IMR-90 (cell line): ENCODE data around the gene C1QTNF12. TPM values are rescaled to one million over a fixed set of nuclear protein-coding genes. Genes with fewer than 3 reads are reported as not detected.
A peak's percentile ranks its signal among the peaks of the same experiment; 100 is the strongest.

Experiments used
- ATAC-seq: fragments of 200-7000 bp; cut with Tn5 transposase; 2 replicates; pipeline ENCODE4 v1.9.1; 2020; ENCODE audit warnings: low read depth, mild to moderate bottlenecking, moderate library complexity
- BruUV-seq: library from RNA; stranded (reverse); fragments of 400-500 nt; replicated peaks from 2 replicates; lab custom pipeline; 2021; lab: Mats Ljungman, UMichigan
- CTCF ChIA-PET: fragments of 300-600 bp; formaldehyde crosslinking; extraction: SDS; loops from one replicate; lab custom pipeline; 2021; ENCODE audit warnings: antibody characterized with exemption; lab: Yijun Ruan, JAX
- POLR2A ChIA-PET: fragments of 300-600 bp; sonication (Branson Sonifier 250); formaldehyde crosslinking; loops from one replicate; lab custom pipeline; 2022; ENCODE audit warnings: antibody characterized with exemption; ENCODE audit not compliant: unreplicated experiment; lab: Charles Lee
- DNase-seq: peaks from one replicate; pipeline ENCODE4 v3.0.0; 2013
- H2AFZ ChIP-seq: replicated peaks from 2 replicates; pipeline ENCODE3; 2013; ENCODE audit warnings: low read length, mild to moderate bottlenecking; ENCODE audit not compliant: poor library complexity
- H2AK5ac ChIP-seq: 2 replicates; pipeline ENCODE4 v1.6.1; 2013; ENCODE audit warnings: low read depth, low read length, inconsistent platforms
- H2AK9ac ChIP-seq: replicated peaks from 2 replicates; pipeline ENCODE3; 2013; ENCODE audit warnings: mild to moderate bottlenecking, low read depth, low read length, moderate library complexity; ENCODE audit not compliant: poor library complexity
- H2BK120ac ChIP-seq: 2 replicates; pipeline ENCODE4 v1.6.1; 2013; ENCODE audit warnings: low read depth, low read length, inconsistent platforms
- H2BK15ac ChIP-seq: 3 replicates; pipeline ENCODE4 v1.6.1; 2013; ENCODE audit warnings: low read depth, low read length, inconsistent platforms
- H2BK20ac ChIP-seq: 2 replicates; pipeline ENCODE4 v1.6.1; 2013; ENCODE audit warnings: low read depth, mild to moderate bottlenecking, inconsistent platforms, low read length, moderate library complexity
- H2BK5ac ChIP-seq: 2 replicates; pipeline ENCODE4 v1.6.1; 2013; ENCODE audit warnings: mild to moderate bottlenecking, low read depth, low read length, inconsistent platforms; ENCODE audit not compliant: poor library complexity, severe bottlenecking
- H3K14ac ChIP-seq: replicated peaks from 2 replicates; pipeline ENCODE4 v1.6.1; 2013; ENCODE audit warnings: low read depth, low read length, inconsistent platforms
- H3K18ac ChIP-seq: 2 replicates; pipeline ENCODE4 v1.6.1; 2013; ENCODE audit warnings: low read depth, low read length, control low read depth
- H3K23ac ChIP-seq: 2 replicates; pipeline ENCODE4 v1.6.1; 2013; ENCODE audit warnings: low read depth, low read length, inconsistent platforms
- H3K27ac ChIP-seq: 2 replicates; pipeline ENCODE4 v1.5.1; 2013; ENCODE audit warnings: mild to moderate bottlenecking, control low read depth, low read length; ENCODE audit not compliant: insufficient read depth
- H3K27me3 ChIP-seq: 2 replicates; pipeline ENCODE4 v1.6.1; 2013; ENCODE audit warnings: low read length; ENCODE audit not compliant: control insufficient read depth, insufficient read depth
- H3K36me3 ChIP-seq: 2 replicates; pipeline ENCODE4 v1.6.1; 2013; ENCODE audit warnings: low read length, mixed read lengths; ENCODE audit not compliant: control insufficient read depth, insufficient read depth
- H3K4ac ChIP-seq: 2 replicates; pipeline ENCODE4 v1.6.1; 2013; ENCODE audit warnings: low read depth, low read length, inconsistent platforms
- H3K4me1 ChIP-seq: 2 replicates; pipeline ENCODE4 v1.6.1; 2013; ENCODE audit warnings: low read length, mixed read lengths; ENCODE audit not compliant: control insufficient read depth, insufficient read depth
- H3K4me2 ChIP-seq: 2 replicates; pipeline ENCODE4 v1.6.1; 2013; ENCODE audit warnings: low read depth, mild to moderate bottlenecking, control low read depth, low read length, moderate library complexity
- H3K4me3 ChIP-seq: 2 replicates; pipeline ENCODE4 v1.5.1; 2013; ENCODE audit warnings: low read depth, mild to moderate bottlenecking, control low read depth, low read length, moderate library complexity; ENCODE audit not compliant: insufficient read depth
- H3K56ac ChIP-seq: 2 replicates; pipeline ENCODE4 v1.6.1; 2013; ENCODE audit warnings: low read length, inconsistent platforms; ENCODE audit not compliant: insufficient read depth; ENCODE audit errors: extremely low read depth
- H3K79me1 ChIP-seq, 2 experiments: 2 replicates each; pipeline ENCODE4 v1.6.1; 2013; ENCODE audit warnings: low read length in 2 of 2, inconsistent platforms in 1 of 2, low read depth in 1 of 2
- H3K9ac ChIP-seq: 2 replicates; pipeline ENCODE4 v1.6.1; 2013; ENCODE audit warnings: low read depth, low read length, control low read depth
- H3K9me1 ChIP-seq: 2 replicates; pipeline ENCODE4 v1.6.1; 2013; ENCODE audit warnings: low read length, inconsistent platforms; ENCODE audit not compliant: insufficient read depth
- H3K9me3 ChIP-seq: 2 replicates; pipeline ENCODE4 v1.6.1; 2013; ENCODE audit warnings: low read length; ENCODE audit not compliant: control insufficient read depth, insufficient read depth
- H4K20me1 ChIP-seq: 2 replicates; pipeline ENCODE4 v1.6.1; 2013; ENCODE audit warnings: low read length, inconsistent platforms; ENCODE audit not compliant: insufficient read depth
- H4K5ac ChIP-seq: 2 replicates; pipeline ENCODE4 v1.6.1; 2013; ENCODE audit warnings: mild to moderate bottlenecking, low read depth, low read length, control low read depth
- H4K8ac ChIP-seq, 2 experiments: 2 replicates each; pipeline ENCODE4 v1.6.1; 2013; ENCODE audit warnings: low read depth in 2 of 2, low read length in 2 of 2, control low read depth in 1 of 2, inconsistent platforms in 1 of 2
- H4K91ac ChIP-seq: 2 replicates; pipeline ENCODE4 v1.6.1; 2013; ENCODE audit warnings: low read depth, low read length, inconsistent platforms; ENCODE audit not compliant: insufficient read depth
- BHLHE40 ChIP-seq: fragments of 150-350 bp; IDR thresholded peaks from 2 replicates; pipeline ENCODE4 v1.6.1; 2016; ENCODE audit warnings: mild to moderate bottlenecking, low read depth, low read length
- CEBPB ChIP-seq: IDR thresholded peaks from 2 replicates; pipeline ENCODE4 v1.6.1; 2012; ENCODE audit warnings: low read depth, low read length, improper control_type of control experiment
- CHD1 ChIP-seq: IDR thresholded peaks from 2 replicates; pipeline ENCODE4 v1.6.1; 2012; ENCODE audit warnings: low read depth, low read length, improper control_type of control experiment
- CTCF ChIP-seq: conservative IDR thresholded peaks from 2 replicates; pipeline ENCODE4 v1.5.1; 2012; ENCODE audit warnings: mild to moderate bottlenecking, low read depth, low read length, improper control_type of control experiment
- FOS ChIP-seq: fragments of 150-350 bp; IDR thresholded peaks from 2 replicates; pipeline ENCODE4 v1.6.1; 2016; ENCODE audit warnings: low read depth, low read length
- MAFK ChIP-seq: IDR thresholded peaks from 2 replicates; pipeline ENCODE4 v1.6.1; 2012; ENCODE audit warnings: low read depth, low read length, improper control_type of control experiment
- MAZ ChIP-seq: IDR thresholded peaks from 2 replicates; pipeline ENCODE4 v1.6.1; 2012; ENCODE audit warnings: low read depth, mild to moderate bottlenecking, low read length, improper control_type of control experiment, moderate library complexity, borderline replicate concordance
- MXI1 ChIP-seq: IDR thresholded peaks from 2 replicates; pipeline ENCODE4 v1.6.1; 2012; ENCODE audit warnings: low read depth, mild to moderate bottlenecking, low read length, moderate library complexity, borderline replicate concordance
- NFE2L2 ChIP-seq: fragments of 150-350 bp; IDR thresholded peaks from 2 replicates; pipeline ENCODE4 v1.6.1; 2016; ENCODE audit warnings: low read depth, mild to moderate bottlenecking, low read length
- POLR2A ChIP-seq: IDR thresholded peaks from 2 replicates; pipeline ENCODE4 v1.6.1; 2012; ENCODE audit warnings: mild to moderate bottlenecking, low read depth, low read length
- RAD21 ChIP-seq: IDR thresholded peaks from 2 replicates; pipeline ENCODE4 v1.6.1; 2012; ENCODE audit warnings: low read length, improper control_type of control experiment
- RCOR1 ChIP-seq: IDR thresholded peaks from 2 replicates; pipeline ENCODE4 v1.6.1; 2012; ENCODE audit warnings: mild to moderate bottlenecking, low read length, improper control_type of control experiment; ENCODE audit not compliant: insufficient replicate concordance
- RFX5 ChIP-seq: IDR thresholded peaks from 2 replicates; pipeline ENCODE4 v1.8.0; 2012; ENCODE audit warnings: low read depth, mild to moderate bottlenecking, low read length, moderate library complexity
- SMC3 ChIP-seq: fragments of 150-350 bp; IDR thresholded peaks from 2 replicates; pipeline ENCODE4 v1.6.1; 2016; ENCODE audit warnings: low read depth, mild to moderate bottlenecking, antibody characterized with exemption, low read length, moderate library complexity
- USF2 ChIP-seq: fragments of 150-350 bp; IDR thresholded peaks from 2 replicates; pipeline ENCODE4 v1.6.1; 2017; ENCODE audit warnings: mild to moderate bottlenecking, antibody characterized with exemption, low read length, low read depth
- WGBS, 2 experiments: methylation state at CpG; one replicate each; pipeline versions ENCODE4 v1.1.5 to v1.1.7; 2013; ENCODE audit warnings: missing lambda C conversion rate in 2 of 2; ENCODE audit not compliant: insufficient read length in 1 of 2; ENCODE audit errors: extremely low coverage in 2 of 2; 5-methylcytosine and 5-hydroxymethylcytosine counted together
- dilution Hi-C: fragments of 300-500 bp; cut with HindIII; formaldehyde crosslinking; loops from one replicate; pipeline ENCODE4 v1.14.3; 2018; ENCODE audit warnings: low sequenced_read_pairs; ENCODE audit not compliant: unreplicated experiment
- in situ Hi-C: fragments of 300-500 bp; cut with MboI; formaldehyde crosslinking; loops from 3 replicates; pipeline ENCODE4 v1.14.3; 2019; ENCODE audit warnings: low sequenced_read_pairs, inconsistent platforms, mixed read lengths
- intact Hi-C: fragments of 100-400 bp; cut with micrococcal nuclease; formaldehyde crosslinking; loops from 2 replicates; pipeline ENCODE4 v1.10.0; 2022
- polyA plus RNA-seq, 3 experiments: library from polyadenylated mRNA; depleted of rRNA; stranded (reverse); fragments of >200 nt; gene quantifications; 2 replicates each; pipeline ENCODE4 v1.2.3, GENCODE V29; 2012; ENCODE audit warnings: low replicate concordance in 1 of 3
- total RNA-seq: library from RNA; depleted of rRNA; stranded (reverse); fragments of >200 nt; gene quantifications from 2 replicates; pipeline ENCODE4 v1.2.3, GENCODE V29; 2012

Gene C1QTNF12
- total and polyA plus RNA-seq, 2 of the 4 experiments (the other 2 are of a cell fraction) = 0.36 to 1.1 TPM

GRCh38 chr1:1260843-1261560 is 14.5 kb upstream of the C1QTNF12 start:
- no TSS peak for BruUV-seq
- no peak overlapping the region for H3K4me2 ChIP-seq
- no peak for TF ChIP-seq SMC3
- TF ChIP-seq USF2 = no peak
- TF ChIP-seq NFE2L2 = no peak
- TF ChIP-seq RCOR1 = no peak
- no peak for TF ChIP-seq CTCF
- TF ChIP-seq MAFK = no peak
- TF ChIP-seq MAZ = no peak
- no peak for TF ChIP-seq POLR2A
- TF ChIP-seq FOS = no peak
- TF ChIP-seq MXI1 = no peak
- no peak for TF ChIP-seq RAD21
- TF ChIP-seq CEBPB = no peak
- no peak for TF ChIP-seq BHLHE40
- no peak for TF ChIP-seq RFX5
- TF ChIP-seq CHD1 = no peak

More at GRCh38 chr1:1260843-1261560, 14.5 kb upstream of the C1QTNF12 start:
- ATAC-seq (no peak), DNase-seq (no peak)
- H3K23ac ChIP-seq = peak overlapping the region; percentile 67; the same call in 1 of the 2 replicates
- in situ Hi-C loops = no loop called here
- H3K9me1 ChIP-seq = peaks cover 28% of the 10 kb centered on the region
- no peak overlapping the region for H3K4me3 ChIP-seq
- H2AFZ ChIP-seq = no peak overlapping the region
- H2AK5ac ChIP-seq = peak overlapping the region; percentile 77
- no peak overlapping the region; the same call in 1 of the 2 replicates for H3K18ac ChIP-seq
- no peak overlapping the region; the same call in 1 of the 2 replicates for H3K14ac ChIP-seq
- peak overlapping the region; percentile 46 for H3K4ac ChIP-seq
- CTCF ChIA-PET = no interaction called here
- H3K27ac ChIP-seq = peak overlapping the region; percentile 47
- no peaks in the 10 kb centered on the region for H3K9me3 ChIP-seq
- H3K79me1 ChIP-seq = peaks cover 29 to 73% of the 10 kb centered on the region in 2 experiments
- H3K9ac ChIP-seq = no peak overlapping the region
- peak overlapping the region; percentile 30; the same call in 1 of the 2 replicates for H2BK120ac ChIP-seq
- H4K8ac ChIP-seq = peak overlapping the region in 1 of 2 experiments; percentile 65; a peak in 2 of 4 replicates
- no peak overlapping the region for H3K56ac ChIP-seq
- H2AK9ac ChIP-seq = peak overlapping the region; percentile 40
- no peaks in the 10 kb centered on the region for H3K27me3 ChIP-seq
- peak overlapping the region; percentile 37 for H4K91ac ChIP-seq
- peaks cover 13% of the 10 kb centered on the region for H4K20me1 ChIP-seq
- H3K36me3 ChIP-seq = peaks cover 58% of the 10 kb centered on the region
- H2BK5ac ChIP-seq = peak overlapping the region; percentile 73
- H3K4me1 ChIP-seq = peaks cover 42% of the 10 kb centered on the region
- WGBS, 2 experiments = 92% methylated on average over 11 of the region's 16 CpGs; no CpG with 5 or more reads in 1 of the 2 experiments
- dilution Hi-C loops = no loop called here
- H2BK15ac ChIP-seq = no peak overlapping the region
- intact Hi-C loops = no loop called here
- POLR2A ChIA-PET = no interaction called here
- H4K5ac ChIP-seq = peak overlapping the region; percentile 35; the same call in 1 of the 2 replicates
- 0 out of 2 replicates have a peak overlapping the region, but pooled peaks have one; percentile 41 for H2BK20ac ChIP-seq
